Measurements from ENCODE around the gene TRA2B.

DNA sequence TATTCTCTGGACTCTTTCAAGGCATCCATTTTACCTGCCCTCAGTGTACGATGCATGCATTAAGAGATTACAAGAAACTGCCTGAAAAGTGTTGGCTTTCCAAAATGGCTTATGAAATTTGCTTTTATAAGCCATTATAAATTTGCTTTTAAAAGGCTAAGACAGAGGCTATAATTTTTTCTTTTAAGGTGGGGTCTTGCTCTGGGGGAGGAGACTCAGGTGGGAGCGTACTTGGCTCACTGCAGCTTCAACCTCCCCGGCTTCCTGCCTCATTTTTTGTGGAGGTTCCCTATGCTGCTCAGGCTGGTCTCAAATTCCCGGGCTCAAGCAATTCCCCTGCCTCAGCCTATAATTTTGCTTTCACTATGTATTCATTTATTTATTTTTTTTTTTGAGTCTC, 17.6 kb downstream of the TRA2B start:
- TF ChIP-seq, protein P1, sequence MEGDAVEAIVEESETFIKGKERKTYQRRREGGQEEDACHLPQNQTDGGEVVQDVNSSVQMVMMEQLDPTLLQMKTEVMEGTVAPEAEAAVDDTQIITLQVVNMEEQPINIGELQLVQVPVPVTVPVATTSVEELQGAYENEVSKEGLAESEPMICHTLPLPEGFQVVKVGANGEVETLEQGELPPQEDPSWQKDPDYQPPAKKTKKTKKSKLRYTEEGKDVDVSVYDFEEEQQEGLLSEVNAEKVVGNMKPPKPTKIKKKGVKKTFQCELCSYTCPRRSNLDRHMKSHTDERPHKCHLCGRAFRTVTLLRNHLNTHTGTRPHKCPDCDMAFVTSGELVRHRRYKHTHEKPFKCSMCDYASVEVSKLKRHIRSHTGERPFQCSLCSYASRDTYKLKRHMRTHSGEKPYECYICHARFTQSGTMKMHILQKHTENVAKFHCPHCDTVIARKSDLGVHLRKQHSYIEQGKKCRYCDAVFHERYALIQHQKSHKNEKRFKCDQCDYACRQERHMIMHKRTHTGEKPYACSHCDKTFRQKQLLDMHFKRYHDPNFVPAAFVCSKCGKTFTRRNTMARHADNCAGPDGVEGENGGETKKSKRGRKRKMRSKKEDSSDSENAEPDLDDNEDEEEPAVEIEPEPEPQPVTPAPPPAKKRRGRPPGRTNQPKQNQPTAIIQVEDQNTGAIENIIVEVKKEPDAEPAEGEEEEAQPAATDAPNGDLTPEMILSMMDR (IDR thresholded peaks at IDR 0.05) = no peak
- no peak for TF ChIP-seq POLR2A (IDR thresholded peaks at IDR 0.05)
